Liver (tissue), 9 donors: ENCODE results near the gene SIGLEC6. TPM values are rescaled to one million over a fixed set of nuclear protein-coding genes. Genes with fewer than 3 reads are reported as not detected.

ENCODE experiments used
- DNase-seq: peaks from one replicate; pipeline ENCODE4 v3.0.0-alpha.2; 2017; ENCODE audit warnings: low spot score
- H3K27ac ChIP-seq, 2 donors: one replicate each; pipeline ENCODE4 v1.7.0; 2013; ENCODE audit warnings: inconsistent platforms in 2 of 2, low read length in 2 of 2, control low read depth in 1 of 2, low read depth in 1 of 2, mild to moderate bottlenecking in 1 of 2
- H3K27me3 ChIP-seq, 4 donors: one replicate each; pipeline versions ENCODE4 v1.6.1 to v1.7.0; 2013; ENCODE audit warnings: low read length in 3 of 4, inconsistent platforms in 1 of 4, mild to moderate bottlenecking in 1 of 4, moderate library complexity in 1 of 4; ENCODE audit not compliant: control insufficient read depth in 4 of 4, insufficient read depth in 4 of 4
- H3K36me3 ChIP-seq, 4 donors: one replicate each; pipeline versions ENCODE4 v1.6.1 to v1.7.0; 2013; ENCODE audit warnings: low read length in 3 of 4, mild to moderate bottlenecking in 3 of 4, low read depth in 1 of 4, moderate library complexity in 1 of 4; ENCODE audit not compliant: control insufficient read depth in 4 of 4, insufficient read depth in 3 of 4
- H3K4me1 ChIP-seq, 4 donors: one replicate each; pipeline versions ENCODE4 v1.6.1 to v1.7.0; 2013; ENCODE audit warnings: low read length in 3 of 4, mild to moderate bottlenecking in 3 of 4, moderate library complexity in 1 of 4; ENCODE audit not compliant: control insufficient read depth in 4 of 4, insufficient read depth in 4 of 4
- H3K4me3 ChIP-seq, 3 donors: one replicate each; pipeline versions ENCODE4 v1.6.1 to v1.7.0; 2013; ENCODE audit warnings: low read length in 3 of 3, control low read depth in 1 of 3, low read depth in 1 of 3, mild to moderate bottlenecking in 1 of 3
- H3K9ac ChIP-seq, 2 donors: one replicate each; pipeline ENCODE4 v1.7.0; 2013; ENCODE audit warnings: low read length in 2 of 2, mild to moderate bottlenecking in 2 of 2, moderate library complexity in 2 of 2, control low read depth in 1 of 2, low read depth in 1 of 2
- H3K9me3 ChIP-seq, 4 donors: one replicate each; pipeline versions ENCODE4 v1.6.1 to v1.7.0; 2013; ENCODE audit warnings: low read length in 3 of 4; ENCODE audit not compliant: control insufficient read depth in 4 of 4
- FOXA2 ChIP-seq: IDR thresholded peaks from 2 replicates; pipeline ENCODE4 v1.6.1; 2016; ENCODE audit warnings: antibody characterized with exemption
- JUND ChIP-seq, 2 donors: IDR thresholded peaks; 2 replicates each; pipeline ENCODE4 v1.6.1; 2016; ENCODE audit warnings: antibody characterized with exemption in 2 of 2
- RAD21 ChIP-seq, 2 donors: IDR thresholded peaks; 2 replicates each; pipeline ENCODE4 v1.6.1; 2016; ENCODE audit warnings: antibody characterized with exemption in 2 of 2, mild to moderate bottlenecking in 2 of 2
- SP1 ChIP-seq: IDR thresholded peaks from 2 replicates; pipeline ENCODE4 v1.6.1; 2018; ENCODE audit warnings: antibody characterized with exemption, mild to moderate bottlenecking
- YY1 ChIP-seq: IDR thresholded peaks from 2 replicates; pipeline ENCODE4 v1.6.1; 2016; ENCODE audit warnings: antibody characterized with exemption, mild to moderate bottlenecking
- WGBS: extraction: QIAGEN DNeasy Blood & Tissue Kit; methylation state at CpG from one replicate; pipeline ENCODE4 v1.1.7; 2013; 5-methylcytosine and 5-hydroxymethylcytosine counted together
- polyA plus RNA-seq, 2 donors: library from polyadenylated mRNA; stranded (reverse) in 1 of 2; unstranded in 1 of 2; fragments of 200-250 nt in 1 of 2; fragments of >200 nt in 1 of 2; fragmentation: Nextera tagmentation in 1 of 2; extraction: Ambion mirVana in 1 of 2; gene quantifications; one replicate each; pipeline versions ENCODE4 v1.2.1 to v1.2.3, GENCODE V29; 2013 to 2015
- total RNA-seq, 2 donors: library from RNA; depleted of rRNA; stranded (reverse); fragments of >200 nt; gene quantifications; one replicate each; pipeline ENCODE4 v1.2.3, GENCODE V29; 2014
- TF ChIP-seq, protein P1 (sequence below): IDR thresholded peaks from 2 replicates; pipeline ENCODE4 v1.6.1; 2016; ENCODE audit warnings: antibody characterized with exemption
- TF ChIP-seq, protein P2 (sequence below): IDR thresholded peaks from 2 replicates; pipeline ENCODE4 v1.6.1; 2016; ENCODE audit warnings: antibody characterized with exemption, mild to moderate bottlenecking
- TF ChIP-seq, protein P3 (sequence below): IDR thresholded peaks from 2 replicates; pipeline ENCODE4 v1.6.1; 2016; ENCODE audit warnings: antibody characterized with exemption
- donor health status: healthy.
- donor health status: healthy.
- donor health status: healthy.
- donor health status: healthy.
- donor health status: healthy.

The SIGLEC6 gene
- total and polyA plus RNA-seq, 4 donors, result 0.08 to 0.47 (median 0.08) TPM; not detected in 1

DNA sequence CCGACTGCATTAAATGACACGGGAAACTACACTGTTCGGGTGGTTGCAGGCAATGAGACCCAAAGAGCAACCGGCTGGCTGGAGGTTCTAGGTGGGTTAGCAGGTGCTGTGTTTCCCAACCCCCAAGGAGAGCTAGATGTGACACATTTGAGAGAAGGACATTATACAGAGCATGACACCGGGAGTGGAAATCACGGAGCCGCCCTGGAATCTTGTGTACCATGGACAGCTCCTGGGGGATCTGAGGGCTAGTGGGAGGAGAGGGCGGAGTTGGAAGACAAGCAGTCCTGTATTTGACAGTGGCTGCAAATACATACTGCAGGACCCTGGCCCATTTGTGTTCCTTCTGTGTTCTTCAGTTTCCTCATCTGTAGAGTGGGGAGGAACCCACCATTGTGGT, 50.9 kb downstream of the SIGLEC6 start:
- TF ChIP-seq FOXA2 (no peak), YY1 (no peak)
- TF ChIP-seq, protein P1, sequence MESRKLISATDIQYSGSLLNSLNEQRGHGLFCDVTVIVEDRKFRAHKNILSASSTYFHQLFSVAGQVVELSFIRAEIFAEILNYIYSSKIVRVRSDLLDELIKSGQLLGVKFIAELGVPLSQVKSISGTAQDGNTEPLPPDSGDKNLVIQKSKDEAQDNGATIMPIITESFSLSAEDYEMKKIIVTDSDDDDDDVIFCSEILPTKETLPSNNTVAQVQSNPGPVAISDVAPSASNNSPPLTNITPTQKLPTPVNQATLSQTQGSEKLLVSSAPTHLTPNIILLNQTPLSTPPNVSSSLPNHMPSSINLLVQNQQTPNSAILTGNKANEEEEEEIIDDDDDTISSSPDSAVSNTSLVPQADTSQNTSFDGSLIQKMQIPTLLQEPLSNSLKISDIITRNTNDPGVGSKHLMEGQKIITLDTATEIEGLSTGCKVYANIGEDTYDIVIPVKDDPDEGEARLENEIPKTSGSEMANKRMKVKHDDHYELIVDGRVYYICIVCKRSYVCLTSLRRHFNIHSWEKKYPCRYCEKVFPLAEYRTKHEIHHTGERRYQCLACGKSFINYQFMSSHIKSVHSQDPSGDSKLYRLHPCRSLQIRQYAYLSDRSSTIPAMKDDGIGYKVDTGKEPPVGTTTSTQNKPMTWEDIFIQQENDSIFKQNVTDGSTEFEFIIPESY, result no peak
- TF ChIP-seq, protein P2, sequence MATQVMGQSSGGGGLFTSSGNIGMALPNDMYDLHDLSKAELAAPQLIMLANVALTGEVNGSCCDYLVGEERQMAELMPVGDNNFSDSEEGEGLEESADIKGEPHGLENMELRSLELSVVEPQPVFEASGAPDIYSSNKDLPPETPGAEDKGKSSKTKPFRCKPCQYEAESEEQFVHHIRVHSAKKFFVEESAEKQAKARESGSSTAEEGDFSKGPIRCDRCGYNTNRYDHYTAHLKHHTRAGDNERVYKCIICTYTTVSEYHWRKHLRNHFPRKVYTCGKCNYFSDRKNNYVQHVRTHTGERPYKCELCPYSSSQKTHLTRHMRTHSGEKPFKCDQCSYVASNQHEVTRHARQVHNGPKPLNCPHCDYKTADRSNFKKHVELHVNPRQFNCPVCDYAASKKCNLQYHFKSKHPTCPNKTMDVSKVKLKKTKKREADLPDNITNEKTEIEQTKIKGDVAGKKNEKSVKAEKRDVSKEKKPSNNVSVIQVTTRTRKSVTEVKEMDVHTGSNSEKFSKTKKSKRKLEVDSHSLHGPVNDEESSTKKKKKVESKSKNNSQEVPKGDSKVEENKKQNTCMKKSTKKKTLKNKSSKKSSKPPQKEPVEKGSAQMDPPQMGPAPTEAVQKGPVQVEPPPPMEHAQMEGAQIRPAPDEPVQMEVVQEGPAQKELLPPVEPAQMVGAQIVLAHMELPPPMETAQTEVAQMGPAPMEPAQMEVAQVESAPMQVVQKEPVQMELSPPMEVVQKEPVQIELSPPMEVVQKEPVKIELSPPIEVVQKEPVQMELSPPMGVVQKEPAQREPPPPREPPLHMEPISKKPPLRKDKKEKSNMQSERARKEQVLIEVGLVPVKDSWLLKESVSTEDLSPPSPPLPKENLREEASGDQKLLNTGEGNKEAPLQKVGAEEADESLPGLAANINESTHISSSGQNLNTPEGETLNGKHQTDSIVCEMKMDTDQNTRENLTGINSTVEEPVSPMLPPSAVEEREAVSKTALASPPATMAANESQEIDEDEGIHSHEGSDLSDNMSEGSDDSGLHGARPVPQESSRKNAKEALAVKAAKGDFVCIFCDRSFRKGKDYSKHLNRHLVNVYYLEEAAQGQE, result peak; percentile 96
- no peaks in the 10 kb centered on the region for H3K9me3 ChIP-seq
- H3K9ac ChIP-seq, result no peak overlapping the region
- 37% methylated on average over 8 of the region's 8 CpGs for WGBS
- H3K36me3 ChIP-seq, result no peaks in the 10 kb centered on the region
- H3K4me3 ChIP-seq, result no peak overlapping the region
- H3K27me3 ChIP-seq, result peaks cover 0 to 5% (median 1%) of the 10 kb centered on the region in 4 donors
- DNase-seq, result no peak
- no peaks in the 10 kb centered on the region for H3K4me1 ChIP-seq
- H3K27ac ChIP-seq, result no peak overlapping the region

DNA sequence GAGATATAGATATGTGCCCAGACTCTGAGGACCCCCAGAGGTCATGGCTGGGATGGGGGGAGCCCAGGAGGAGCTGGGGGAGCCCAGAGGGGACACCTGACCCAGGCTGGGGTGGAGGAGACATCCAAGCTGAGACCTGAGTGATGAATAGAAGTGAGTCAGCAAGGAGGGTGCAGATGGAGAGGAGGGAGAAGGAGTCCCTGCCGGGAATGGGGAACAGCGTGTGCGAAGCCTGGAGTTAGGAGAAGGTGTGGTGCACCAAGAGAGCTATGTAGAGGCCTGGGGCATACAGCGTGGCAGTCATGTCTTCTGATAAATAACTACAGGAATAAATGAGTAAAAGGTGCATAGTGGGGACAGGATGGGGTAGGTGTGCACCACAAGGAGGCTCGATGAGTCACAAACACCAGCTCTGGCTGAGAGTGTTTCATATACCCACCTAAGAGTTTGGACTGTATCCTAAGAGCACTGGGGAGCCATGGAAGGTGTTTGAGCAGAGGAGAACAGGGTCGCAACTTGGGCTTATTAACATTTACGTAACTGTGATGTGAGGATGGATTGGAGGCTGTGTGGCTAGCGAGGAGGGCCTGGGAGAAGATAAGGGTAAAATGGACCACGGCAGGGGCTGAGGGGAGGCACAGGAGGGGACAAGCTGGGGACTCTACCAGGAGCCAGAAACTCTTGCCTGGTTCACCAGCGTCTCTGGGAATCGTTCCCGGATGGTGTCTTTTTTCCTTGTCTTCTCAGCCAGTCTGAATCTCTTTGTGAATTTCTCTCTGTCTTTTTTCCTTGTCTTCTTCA, 51.7 kb downstream of the SIGLEC6 start:
- Histone ChIP-seq H3K27ac (no peak overlapping the region), H3K27me3 (peaks cover 0 to 5% (median 1%) of the 10 kb centered on the region in 4 donors), H3K36me3 (no peaks in the 10 kb centered on the region), H3K4me3 (no peak overlapping the region), H3K4me1 (no peaks in the 10 kb centered on the region), H3K9ac (no peak overlapping the region), H3K9me3 (no peaks in the 10 kb centered on the region)
- no peak for TF ChIP-seq SP1
- TF ChIP-seq, protein P3, sequence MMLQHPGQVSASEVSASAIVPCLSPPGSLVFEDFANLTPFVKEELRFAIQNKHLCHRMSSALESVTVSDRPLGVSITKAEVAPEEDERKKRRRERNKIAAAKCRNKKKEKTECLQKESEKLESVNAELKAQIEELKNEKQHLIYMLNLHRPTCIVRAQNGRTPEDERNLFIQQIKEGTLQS, result no peak
- no peak for TF ChIP-seq RAD21 (IDR thresholded peaks at IDR 0.05)
- TF ChIP-seq JUND (IDR thresholded peaks at IDR 0.05), result no peak
- TF ChIP-seq, protein P1, result no peak
- WGBS, result 77% methylated on average over 12 of the region's 12 CpGs
- no peak for DNase-seq
